T-helper 1 cell (primary cell): ENCODE data around the gene STK26.
"Not testable (repeated sequence)": the region's sequence is repeated elsewhere in the genome, so short reads cannot be mapped to it uniquely, and the experiment has no call there.

Experiments
- DNase-seq, 5 donors: peaks; one replicate each; pipeline ENCODE4 v3.0.0-alpha.2; 2012 to 2020
- total RNA-seq, 4 donors: gene quantifications; one replicate each; lab custom pipeline; 2026; lab: John Stamatoyannopoulos, UW

STK26 gene
- 63.7 to 81.7 (median 74.0) reads per million in 4 donors for total RNA-seq

DNA sequence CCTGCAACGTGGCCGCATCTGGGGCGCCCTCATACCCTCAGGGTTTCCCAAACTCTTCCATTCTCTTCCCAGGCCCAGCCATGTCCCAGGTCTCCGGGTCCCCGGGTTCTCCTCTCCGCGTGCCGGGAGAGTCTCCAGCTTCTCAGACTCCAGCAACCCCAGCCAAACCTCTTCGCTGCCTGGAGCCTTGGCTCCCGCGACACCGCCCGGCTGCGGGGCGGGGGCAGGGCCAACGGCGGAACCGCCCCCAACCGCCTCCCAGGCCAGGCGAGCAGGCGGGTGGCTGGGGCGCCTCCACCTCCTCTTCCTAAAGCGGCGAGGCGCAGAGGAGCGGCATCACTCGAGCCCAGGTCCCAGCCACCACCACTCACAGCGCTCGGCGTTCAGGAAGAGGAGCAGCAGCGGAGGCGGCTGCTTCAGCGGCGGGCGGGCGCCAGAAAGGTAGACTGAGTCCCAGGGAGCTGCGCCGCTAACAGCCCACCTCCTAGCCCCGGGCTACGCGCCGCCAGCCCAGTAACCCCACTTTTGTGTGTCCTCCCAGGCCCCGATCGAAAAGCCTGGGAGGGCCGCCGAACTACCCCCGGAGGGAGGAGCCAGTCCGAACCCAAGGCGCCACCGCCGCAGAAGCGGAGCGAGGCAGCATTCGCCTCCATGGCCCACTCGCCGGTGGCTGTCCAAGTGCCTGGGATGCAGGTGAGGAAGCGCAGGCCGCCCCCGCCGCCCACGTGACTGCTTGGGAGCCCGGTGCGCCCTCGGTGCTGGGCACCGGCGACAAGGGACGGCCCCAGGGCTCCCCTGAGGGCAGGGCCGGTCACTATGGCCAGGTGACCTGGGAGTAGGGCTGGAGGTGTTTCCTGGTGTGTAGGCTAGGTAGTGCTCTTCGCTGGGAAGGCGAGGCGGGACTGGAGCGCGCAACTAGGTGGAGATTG is at the start of gene STK26:
Gene STK26 (plus strand): TSS at position 336 of the 929 bp plus-strand sequence. CDS start 316 bp downstream, at position 652.
- DNase-seq, result peak; percentile 55 to 85 (median 72)

DNA sequence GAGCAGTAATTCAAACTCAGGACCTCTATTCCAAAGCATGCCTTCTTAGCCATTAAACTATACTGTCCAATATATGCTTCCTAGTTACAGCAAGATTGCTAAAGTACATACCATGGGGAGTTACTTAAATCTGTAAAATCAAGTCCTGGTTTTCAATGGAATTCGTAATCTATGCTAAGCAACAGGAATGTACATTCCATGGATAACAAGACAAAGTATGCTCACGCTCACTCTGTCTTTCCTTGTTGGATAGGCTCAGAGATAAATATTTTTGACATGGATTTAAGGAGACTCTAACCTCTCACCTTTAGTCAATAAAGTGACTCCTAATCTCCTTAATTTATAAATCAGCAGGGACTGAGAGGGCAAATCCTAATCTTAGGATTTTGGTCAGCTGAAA is 47.3 kb upstream of the STK26 start:
- DNase-seq, result no peak

DNA sequence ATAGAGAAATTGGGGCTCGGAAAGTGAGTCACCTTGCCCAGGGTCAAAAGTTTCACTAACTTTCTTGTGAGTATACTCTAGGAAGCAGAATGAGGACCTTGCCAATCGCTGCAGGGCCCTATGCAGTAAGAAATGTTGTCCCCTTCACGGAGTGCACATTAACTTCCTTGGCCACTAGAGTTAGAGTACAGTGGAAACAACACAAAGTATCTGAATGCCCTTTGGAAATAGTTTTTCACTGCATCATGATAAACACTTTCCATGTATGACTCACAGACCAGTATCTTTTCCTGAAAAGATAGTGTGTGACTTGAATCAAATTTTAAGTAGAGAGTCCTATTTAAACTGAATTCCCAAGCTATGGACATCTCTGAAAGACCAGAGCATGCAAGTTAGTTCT is 45.5 kb upstream of the STK26 start:
- no peak for DNase-seq

GRCh38 chrX:131979116-131979515 is 44.0 kb upstream of the STK26 start:
- DNase-seq, result no peak

GRCh38 chrX:131985526-131986049 is 37.5 kb upstream of the STK26 start:
- no peak for DNase-seq

DNA sequence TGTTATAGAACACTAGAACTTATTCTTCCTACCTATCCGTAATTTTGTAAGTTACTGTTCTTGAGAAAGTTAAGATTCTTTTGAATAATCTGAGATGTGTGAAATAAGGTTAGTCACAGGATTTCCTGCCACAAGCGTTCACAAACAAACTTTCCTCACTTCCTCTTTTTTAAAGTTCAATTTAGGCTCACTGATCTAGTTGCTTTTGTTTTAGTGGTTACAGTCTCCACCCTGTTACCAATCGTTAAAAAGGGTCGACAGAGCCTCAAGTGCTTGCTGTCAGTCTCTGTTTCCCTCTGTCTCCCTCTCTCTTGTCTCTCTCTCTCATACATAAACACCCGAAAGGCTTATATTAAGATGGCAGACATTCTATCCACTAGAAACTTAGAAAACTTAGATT is 35.9 kb upstream of the STK26 start:
- DNase-seq, result peak in 3 of 5 donors; percentile 2 to 69 (median 5)

DNA sequence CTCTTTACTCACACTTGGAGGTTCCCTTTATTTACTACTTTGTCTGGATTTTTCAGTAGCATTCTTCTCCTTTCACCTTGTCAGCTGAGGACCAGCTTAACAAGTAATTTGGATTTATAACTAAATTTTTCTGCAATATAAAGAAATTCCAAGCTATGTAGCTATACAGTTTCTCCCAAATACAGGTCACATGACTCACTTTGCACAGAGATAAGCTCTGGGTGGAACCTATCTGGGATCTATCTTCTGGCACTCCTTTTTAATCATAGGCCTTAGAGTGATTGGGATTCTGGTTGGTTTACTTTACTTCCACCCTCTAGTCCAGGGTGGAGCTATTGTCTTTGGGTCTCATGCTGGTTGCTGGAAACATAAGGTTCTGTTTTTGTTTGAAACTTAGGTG is 34.9 kb upstream of the STK26 start:
- no peak for DNase-seq

DNA sequence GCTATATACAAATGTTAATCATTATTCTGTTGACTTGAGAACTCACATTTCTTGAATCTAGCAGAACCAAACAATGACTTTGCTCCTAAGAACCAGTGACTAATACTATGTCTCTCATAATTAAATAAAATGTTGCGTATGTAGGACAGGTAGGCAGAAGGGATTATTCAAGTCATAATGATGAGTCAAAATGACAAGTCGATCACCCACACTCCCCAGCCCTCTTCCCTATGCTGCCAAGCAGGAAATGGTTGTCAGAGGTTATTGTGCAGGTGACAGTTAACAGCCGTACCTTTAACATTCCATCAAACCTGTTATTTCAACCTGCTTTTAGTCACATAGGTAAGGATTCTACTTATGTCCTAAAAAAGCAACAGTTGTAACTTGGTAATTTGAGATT is 22.0 kb upstream of the STK26 start:
- peak in 1 of 5 donors; percentile 17 for DNase-seq

DNA sequence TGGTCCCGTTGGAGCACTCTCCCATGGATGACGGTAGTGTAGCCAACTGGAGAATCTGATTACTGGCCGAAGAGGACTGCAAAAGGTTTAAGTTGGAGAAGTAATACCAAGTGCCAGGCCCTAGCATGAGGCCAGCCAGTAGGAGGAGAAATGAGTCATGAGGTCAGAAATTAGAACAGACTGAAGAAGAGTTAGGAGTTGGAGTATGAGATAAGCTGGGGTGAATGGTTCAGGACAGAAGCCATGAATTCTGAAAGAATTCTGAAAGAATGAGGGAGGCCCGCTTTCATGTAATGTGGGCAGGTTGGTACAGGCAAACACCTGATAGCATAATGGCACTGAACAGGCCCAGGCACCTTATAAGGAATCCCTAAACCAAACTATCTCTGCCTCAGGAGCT is 18.4 kb upstream of the STK26 start:
- no peak for DNase-seq

DNA sequence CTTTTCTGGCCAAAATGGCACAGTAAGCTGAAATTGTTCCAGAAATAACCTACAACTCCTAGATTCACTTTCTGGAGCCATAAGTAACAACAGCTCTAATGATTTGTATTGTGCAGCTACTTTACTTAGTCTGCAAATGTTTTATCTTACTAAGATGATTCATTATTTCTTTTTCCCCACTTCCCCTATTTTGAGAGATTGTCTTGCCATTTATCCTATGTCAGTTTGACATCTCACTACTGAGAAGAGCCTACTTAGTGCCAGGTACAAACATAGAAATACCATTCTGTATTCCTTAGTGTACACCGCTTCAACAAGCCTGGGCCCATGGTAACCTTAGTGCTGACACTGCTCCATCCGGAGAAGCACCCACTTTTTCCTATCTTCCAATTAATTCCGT is 13.8 kb upstream of the STK26 start:
- DNase-seq, result no peak

GRCh38 chrX:132010213-132010612 is 12.9 kb upstream of the STK26 start:
- DNase-seq, result not testable (repeated sequence)

GRCh38 chrX:132015875-132016274 is 7.2 kb upstream of the STK26 start:
- no peak for DNase-seq

- DNase-seq, result no peak
Observed at GRCh38 chrX:132016628-132017430, 6.3 kb upstream of the STK26 start.

DNA sequence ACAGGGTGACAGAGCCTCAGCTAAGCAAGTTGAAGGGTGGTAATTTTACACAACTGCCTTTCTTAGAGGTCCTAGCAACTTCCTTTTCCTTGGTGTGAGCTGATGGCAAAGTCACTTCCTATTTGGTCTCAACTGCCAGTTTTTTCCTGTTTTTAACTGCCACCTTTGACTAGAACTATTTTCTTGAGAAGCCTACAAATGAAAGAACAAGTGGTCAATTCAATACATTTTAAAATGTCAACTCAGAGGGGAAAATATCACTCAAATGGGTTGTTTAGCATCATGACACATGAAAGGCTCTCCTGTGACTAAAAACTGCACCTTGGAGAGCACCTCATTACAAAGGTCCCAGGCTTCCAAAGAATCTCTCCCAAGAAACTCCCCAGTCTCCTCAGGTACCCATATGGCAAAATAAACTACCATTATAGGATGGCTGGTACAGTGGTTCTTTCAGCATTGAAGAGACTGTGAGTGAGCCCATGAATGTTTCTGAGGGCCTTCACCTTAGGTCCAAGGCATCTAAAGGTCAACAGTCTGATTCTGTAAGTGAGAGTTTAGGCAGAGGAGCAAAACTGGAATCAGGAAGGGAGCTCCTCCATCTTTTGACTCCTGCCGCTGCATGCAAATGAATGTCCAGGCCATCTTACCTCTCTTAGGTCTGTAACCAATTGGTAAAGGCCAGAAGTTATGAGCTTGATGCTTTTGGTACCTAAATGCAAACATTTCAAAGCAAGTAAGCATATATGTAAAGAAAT is 5.5 kb upstream of the STK26 start:
- DNase-seq, result peak in 1 of 5 donors; percentile 20

GRCh38 chrX:132022198-132022966 is 720 bp upstream of the STK26 start:
- DNase-seq, result peak in 2 of 5 donors; percentile 9 to 18

- peak; percentile 10 to 69 (median 25) for DNase-seq
Observed at GRCh38 chrX:132023896-132024386, 839 bp downstream of the STK26 start.

- peak in 1 of 5 donors; percentile 4 for DNase-seq
Observed at GRCh38 chrX:132025041-132025440, 1.9 kb downstream of the STK26 start.

- no peak for DNase-seq
Observed at GRCh38 chrX:132030264-132030663, 7.2 kb downstream of the STK26 start.

DNA sequence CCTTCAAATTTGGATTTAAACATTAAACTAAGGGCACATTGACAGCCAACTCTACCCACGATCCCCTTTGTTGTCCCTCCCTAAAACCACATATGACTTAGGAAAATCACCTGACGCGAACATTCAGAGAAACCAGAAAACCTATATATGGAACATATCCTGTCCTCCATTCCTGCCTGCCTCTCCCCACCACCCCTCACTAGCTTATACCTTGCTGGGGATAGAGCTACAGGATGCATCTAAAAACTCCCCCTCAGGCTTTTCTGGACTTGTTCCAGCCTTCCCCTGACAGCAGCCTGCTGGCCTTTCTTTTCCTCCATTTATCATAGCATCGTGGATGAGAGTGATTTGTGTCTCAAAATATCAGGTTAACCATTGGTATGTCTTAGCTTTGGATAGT is 8.8 kb downstream of the STK26 start:
- no peak for DNase-seq

- no peak for DNase-seq
Observed at GRCh38 chrX:132033166-132033565, 10.1 kb downstream of the STK26 start.

GRCh38 chrX:132034648-132035047 is 11.5 kb downstream of the STK26 start:
- no peak for DNase-seq
